GM15510 (cell line): ENCODE results near the gene SLC25A53.

Experiments
- POLR2A ChIP-seq: IDR thresholded peaks from 3 replicates; pipeline ENCODE4 v1.6.1; 2011; ENCODE audit warnings: borderline replicate concordance; ENCODE audit not compliant: insufficient read length; ENCODE audit errors: extremely low read depth

Gene SLC25A53

DNA sequence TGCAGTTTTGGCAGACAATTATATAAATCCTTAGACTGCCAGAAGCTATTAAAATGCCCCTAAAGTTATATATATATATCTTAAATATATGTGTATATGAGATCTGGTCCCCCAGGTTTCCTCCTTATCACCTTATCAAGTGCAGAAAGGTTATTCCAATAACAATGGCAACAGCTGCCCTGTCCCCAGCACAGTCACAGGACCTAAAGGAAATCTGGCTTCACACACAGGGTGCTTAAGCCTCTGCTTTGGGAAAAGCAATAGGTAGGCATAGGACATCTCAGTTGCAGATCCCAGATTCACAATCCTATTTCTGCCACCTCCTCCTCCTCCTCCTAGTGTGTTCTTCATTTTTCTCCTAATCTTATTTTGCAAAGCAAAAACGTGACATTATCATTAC lies 5.8 kb downstream of the SLC25A53 start:
- TF ChIP-seq POLR2A: no peak

DNA sequence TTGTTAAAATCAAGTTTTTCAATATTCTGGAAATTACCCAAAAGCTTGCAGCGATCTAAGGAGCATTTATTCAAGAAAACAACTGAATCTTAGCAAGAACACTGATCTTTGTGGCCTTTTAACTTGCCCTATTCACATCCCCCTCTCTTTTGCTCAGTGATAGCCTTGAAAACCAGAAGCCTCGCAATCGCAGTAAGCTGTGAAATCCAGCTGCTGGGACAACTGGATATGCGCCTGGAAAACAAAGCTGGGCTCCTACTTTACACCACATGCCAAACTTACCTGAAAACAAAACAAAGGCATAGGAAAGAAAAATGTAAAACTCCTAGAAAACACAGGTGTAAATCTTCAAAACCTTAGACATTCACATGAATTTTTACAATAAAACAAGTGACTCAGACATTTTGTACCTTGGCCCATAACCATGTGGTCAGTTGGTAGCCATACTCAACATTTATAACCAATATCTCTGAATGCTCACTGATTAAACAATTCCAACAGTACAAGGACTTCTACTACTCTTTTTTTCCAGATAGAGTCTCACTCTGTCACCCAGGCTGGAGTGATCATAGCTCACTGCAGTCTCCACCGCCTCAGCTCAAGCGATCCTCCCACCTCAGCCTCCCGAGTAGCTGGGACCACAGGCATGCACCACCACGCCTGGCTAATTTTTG lies 15.6 kb downstream of the SLC25A53 start:
- TF ChIP-seq POLR2A: no peak

GRCh38 chrX:104137496-104137895 lies 19.3 kb downstream of the SLC25A53 start:
- no peak for TF ChIP-seq POLR2A

GRCh38 chrX:104136241-104137019 lies 20.4 kb downstream of the SLC25A53 start:
- TF ChIP-seq POLR2A: no peak

DNA sequence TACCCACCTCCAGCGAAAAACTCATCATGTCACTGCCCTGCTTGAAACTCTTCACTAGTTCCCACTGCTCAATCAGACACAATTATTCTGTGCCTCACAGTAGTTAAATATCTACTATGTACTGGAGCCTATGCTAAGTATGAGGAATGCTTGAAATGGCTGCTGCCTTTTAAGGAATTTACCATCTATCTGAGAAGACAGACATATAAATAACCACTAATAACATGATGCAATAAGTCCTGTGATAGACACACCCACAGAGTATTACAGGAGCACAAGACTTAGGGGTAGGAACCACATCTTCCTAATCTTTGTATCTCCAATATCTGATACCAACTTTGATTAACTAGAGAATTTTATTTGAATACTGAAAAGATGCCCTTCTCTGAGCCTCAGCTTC lies 21.1 kb downstream of the SLC25A53 start:
- no peak for TF ChIP-seq POLR2A

DNA sequence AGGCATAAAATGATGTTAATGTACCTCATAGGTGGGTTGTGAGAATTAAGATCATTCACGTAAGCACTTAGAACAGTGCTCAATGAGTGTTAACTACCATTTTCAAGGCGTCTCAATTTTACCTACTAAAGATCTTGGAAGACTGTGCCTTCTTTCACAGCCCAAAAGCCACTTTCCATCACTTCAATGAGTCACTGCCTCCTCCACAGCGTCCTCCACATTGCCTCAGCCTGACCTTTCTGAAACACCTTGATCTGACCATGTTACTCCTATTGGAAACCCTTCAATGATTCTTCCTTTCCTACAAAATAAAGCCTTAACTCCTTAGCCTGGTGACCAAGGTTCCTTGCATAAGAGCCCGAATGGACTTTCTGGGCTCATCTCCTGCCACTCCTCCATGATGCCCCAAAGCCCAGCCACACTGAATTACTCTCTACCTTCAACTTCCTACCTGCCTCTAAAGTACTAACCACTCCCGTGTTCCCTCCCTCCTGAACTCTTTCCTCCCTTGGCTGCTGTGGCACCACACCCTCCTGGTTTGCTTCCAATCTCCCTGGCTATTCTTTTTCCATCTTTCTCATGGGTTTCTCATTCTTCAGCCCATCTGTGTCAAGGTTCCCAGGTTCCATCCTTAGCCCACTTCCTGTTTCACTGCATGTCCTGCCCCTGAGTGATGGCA lies 22.1 kb downstream of the SLC25A53 start:
- TF ChIP-seq POLR2A: no peak

DNA sequence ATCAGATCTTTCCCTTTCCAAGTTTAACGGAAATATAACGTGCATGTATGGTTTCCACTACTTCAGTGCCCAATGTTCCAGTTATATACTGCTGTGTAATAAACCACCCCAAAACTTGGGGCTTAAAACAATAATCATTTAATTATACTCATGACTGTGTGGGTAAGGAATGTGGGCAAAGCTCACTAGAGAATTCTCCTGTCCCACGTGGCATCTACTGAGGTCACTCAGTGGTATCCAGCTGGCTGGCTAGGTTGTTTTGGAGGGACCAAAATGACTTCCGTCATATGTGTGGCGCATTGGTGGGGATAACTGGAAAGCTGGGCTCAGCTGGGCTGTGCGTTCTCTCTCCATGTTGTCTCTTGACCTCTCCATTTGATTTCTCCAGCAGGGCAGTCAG lies 26.0 kb downstream of the SLC25A53 start:
- TF ChIP-seq POLR2A: no peak

DNA sequence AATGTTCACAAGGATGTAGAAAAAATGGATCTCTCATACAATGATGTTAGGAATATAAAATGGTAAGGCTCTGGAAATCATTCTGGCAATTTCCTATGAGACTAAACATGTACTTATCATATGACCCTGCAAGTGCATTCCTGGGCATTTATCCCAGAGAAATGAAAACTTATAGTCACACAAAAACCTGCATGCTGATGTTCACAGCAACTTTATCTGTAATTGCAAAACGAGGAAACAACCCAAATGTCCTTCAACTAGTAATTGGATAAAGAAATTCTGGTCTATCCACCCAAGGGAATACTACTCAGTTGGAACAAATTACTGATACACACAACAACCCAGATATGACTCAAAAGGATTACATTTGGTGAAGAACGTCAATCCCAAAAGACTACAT lies 30.0 kb downstream of the SLC25A53 start:
- no peak for TF ChIP-seq POLR2A

DNA sequence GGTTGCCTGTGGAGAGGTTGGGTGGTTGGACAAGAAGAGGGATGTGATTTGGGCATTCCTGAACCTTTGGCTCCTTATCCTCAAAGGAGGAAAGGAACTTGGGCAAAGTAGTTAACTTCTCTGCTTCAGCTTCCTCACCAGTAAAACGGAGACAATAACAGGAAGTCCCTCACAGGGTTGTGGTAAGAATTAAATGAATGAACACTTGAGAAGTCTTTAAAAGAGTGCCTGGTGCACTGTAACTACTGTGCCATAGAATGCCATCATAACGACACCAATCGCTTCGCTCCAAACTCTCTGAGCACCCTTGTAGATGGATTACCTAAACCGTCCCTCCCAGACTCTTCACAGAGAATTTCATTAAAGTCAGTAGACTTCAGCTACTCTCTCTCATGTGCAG lies 34.0 kb downstream of the SLC25A53 start:
- TF ChIP-seq POLR2A: no peak

- no peak for TF ChIP-seq POLR2A
These were observed 38.0 kb downstream of the SLC25A53 start for GRCh38 chrX:104118765-104119164.

DNA sequence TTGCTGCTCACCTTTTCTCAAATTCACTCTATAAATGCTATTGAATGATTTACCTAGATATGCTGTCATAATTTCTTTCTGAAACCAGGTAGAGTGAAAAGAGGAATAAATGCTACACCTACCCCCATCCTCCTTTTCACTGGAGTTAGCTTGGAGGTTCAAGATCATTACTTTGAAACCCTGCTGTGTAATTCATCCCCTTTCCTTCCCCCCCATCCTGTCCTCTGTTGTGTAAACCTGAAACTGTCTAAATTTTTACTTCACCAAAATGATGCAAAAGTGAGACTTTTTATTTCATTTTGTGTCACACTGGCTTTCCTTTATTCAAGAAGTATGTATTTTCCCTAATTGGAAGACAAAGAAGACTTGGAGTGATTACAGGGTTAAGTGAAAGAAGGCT lies 39.0 kb downstream of the SLC25A53 start:
- no peak for TF ChIP-seq POLR2A

DNA sequence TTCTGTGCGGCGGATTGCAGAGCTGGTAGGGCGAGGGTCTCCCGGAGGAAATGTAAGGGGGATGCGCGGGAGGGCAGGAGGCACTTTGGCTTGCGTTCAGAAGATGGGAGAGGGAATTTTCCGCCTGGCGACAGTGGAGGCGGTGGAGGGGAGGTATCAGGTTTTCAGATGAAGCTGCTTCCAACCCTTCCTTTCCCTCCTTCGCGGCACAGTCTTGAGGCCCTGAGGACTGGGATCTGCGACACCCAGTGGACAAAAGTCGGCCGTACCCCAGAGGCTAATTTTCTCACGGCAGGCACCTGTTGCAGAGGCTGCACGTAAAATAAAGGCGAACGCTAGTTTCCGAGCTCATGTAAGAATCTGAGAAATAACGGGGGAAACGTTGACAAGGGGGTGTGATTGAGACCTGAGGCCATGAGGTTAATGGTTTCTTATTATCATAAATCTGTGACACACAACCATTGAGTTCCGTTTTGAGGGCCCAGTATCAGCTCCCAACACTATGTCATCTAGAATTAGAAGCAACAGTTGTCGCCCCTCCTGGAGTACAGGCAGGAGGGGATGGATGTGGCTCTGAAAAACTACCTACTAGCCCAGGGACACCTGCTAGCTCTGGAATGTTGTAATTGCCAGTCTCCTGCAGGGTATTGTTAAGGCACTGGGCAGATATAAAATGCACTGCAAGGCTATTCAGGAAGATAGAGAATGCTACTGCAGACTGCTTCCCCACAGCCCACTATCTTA lies 43.4 kb downstream of the SLC25A53 start:
- no peak for TF ChIP-seq POLR2A

- no peak for TF ChIP-seq POLR2A
These were observed 44.4 kb downstream of the SLC25A53 start, which contains the start of gene ZCCHC18 for GRCh38 chrX:104112326-104112951. Gene ZCCHC18, plus strand, starts transcription at chrX:104112523. Its CDS starts 1,589 bp downstream, at chrX:104114112.

DNA sequence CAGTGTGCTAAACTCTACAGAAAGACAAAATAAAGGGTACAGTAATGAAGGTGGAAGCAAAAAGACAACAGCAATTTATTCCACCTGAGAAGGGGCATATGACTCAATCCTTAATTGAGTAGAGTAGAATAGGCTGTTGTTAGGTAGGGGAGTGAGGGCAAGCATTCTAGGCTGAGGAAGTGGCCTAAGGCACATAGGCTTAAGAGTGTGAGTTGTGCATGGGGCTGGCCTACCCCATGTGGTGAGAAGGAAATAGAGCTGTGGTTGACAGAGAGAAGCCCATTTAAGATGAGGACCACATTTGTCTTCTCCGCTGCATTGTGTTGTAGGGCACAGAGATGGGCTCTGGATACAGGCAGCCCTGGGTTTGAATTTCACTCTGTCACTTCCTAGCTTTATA lies 47.9 kb downstream of the SLC25A53 start:
- no peak for TF ChIP-seq POLR2A

DNA sequence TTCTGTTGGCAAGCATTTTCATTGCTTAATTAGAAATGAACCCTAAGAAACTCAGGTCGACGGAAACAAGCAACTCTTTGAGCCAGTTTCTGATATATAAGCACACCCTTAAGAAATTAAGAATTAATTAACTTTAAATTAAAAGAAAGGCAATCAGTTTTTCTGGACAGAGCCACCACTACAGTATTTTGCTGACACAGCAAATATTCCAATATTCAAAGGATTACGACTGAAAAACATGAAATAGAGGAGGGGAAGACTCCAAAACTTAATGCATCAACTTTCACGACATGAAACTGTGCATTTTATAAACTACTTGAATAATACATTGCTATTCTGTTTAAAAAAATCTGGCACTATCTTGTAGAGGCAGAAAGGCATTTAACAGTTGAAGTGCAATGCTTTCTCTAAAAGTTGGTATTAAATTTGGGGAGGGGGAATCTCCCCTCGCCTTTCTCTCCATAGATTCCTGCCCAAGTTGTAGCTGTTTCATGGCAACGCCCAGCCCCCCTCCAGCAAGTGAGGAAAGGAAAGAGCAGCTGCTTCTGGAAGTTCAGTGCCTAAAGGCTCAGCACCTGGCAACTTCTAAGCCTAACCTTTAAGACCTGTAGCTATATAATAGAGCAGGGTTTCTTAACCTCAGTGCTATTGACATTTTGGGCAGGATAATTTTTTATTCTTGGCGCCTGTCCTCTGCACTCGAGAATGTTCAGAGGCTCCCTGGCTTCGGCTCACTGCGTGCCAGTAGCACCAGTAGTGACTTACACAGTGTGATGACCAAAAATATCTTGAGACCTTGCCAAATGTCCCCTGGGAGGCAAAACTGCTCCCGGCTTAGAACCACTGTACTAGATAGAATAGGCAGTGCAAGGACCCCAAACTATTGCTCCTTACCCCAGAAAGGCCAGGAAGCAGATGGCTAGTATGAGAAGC lies 51.2 kb downstream of the SLC25A53 start:
- no peak for TF ChIP-seq POLR2A
